UCSD-AML1 (cell line): ENCODE data around the gene AGAP2.

Experiments
- DNase-seq: peaks from one replicate; lab custom pipeline; 2025; ENCODE audit not compliant: unreplicated experiment; lab: John Stamatoyannopoulos, UW

Gene AGAP2

GRCh38 chr12:57767876-57768275, 29.3 kb upstream of the AGAP2 start:
- DNase-seq: no peak

DNA sequence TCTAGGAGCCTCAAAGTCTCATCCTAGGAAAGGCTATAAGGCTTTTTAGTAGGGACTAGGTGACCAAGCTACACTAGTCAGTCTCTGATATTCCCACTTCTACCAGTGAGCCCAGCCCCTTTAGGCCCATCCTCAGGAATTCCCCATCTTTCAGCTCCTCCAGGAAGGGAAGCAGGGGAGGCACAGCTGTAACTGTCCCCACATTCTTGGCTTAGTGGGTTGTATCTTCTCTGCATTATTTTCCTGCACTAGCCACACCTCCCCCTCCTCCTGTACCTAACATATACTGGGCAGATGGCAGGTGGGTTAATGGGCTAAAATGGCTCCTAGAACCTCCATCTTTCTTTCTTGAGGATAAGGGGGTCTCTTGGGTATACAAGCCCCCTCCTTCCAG, 28.8 kb upstream of the AGAP2 start:
- no peak for DNase-seq

GRCh38 chr12:57766464-57767304, 28.1 kb upstream of the AGAP2 start, which contains the start of gene CYP27B1:
Gene CYP27B1, minus strand, starts transcription at chr12:57767078. Its CDS starts 37 bp downstream, at chr12:57767041.
- DNase-seq: no peak

DNA sequence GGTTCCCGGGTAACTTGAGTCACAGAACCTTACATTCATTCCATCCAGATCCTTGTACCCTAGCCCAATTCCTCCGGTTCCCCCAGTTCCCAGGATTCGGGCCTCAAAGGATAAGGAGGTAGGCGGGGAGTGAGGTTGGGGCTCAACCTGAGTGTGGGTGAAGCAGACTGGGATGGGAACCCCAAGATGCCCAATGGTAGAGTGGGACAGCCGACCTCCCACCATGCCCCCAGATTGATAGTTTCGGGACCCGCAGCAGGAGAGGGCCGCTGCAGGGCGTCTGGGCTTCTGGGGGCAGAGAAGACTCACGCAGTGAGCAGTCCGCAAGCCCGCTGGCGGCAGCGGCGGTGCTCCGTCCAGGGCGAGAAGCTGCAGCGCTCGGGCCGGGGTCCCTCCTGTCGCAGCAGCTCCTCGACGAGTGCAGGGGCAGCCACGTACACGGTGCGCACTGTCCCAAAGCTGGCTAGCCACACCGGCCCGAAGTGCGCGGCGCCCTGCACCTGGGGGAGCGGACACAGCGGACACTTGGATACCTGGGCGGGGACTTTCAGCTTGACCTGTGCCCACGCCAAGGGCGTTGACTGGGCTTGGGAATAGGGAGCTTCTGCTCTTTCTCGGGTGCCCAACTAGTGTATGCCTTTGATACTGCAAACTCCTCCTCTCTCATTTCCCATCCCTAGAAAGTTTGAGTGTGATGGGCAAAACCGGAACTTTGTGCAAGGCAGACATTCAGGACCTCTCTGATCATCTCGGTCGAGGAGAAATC, 27.3 kb upstream of the AGAP2 start:
- DNase-seq: no peak

- DNase-seq: peak; percentile 34
Observed at GRCh38 chr12:57765003-57765697, 26.6 kb upstream of the AGAP2 start.

DNA sequence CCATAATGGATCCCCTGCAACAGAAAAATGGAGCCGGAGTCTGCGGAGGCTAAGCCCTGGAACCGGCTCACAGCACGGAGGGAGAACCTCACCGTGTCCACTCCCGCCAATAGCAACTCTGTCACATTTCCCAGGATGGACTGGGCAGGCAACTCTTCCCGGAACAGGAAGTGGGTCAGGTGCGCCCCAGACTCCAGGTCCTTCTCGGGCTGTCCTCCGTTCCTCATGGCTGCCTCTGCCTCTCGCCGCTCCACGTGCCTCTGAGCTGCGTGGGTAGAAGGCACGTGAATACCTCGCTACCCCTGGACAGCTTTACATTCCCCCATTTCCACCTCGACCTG, 26.1 kb upstream of the AGAP2 start:
- no peak for DNase-seq

- no peak for DNase-seq
Observed at GRCh38 chr12:57763881-57764661, 25.5 kb upstream of the AGAP2 start.

DNA sequence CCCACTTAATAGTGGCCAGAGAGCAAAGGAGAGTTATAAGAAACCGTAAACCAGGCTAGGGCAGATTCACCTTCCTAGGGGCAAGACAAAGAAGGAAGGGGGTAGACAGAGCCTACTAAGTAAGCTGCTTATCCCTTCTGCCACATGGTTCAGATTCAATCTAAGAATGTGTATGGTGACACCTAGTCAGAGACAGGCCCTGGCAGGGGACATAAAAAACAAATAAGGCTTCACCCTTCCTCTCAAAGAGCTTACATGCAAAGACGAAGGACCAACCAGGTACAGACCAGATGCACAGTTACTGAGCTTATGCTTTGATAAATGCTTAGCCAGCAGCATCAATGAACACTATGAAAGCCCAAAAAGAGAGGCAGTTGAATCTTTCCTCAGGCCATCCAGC, 23.9 kb upstream of the AGAP2 start:
- no peak for DNase-seq

- DNase-seq: no peak
Observed at GRCh38 chr12:57761391-57761998, 23.0 kb upstream of the AGAP2 start.

GRCh38 chr12:57760347-57760982, 21.9 kb upstream of the AGAP2 start:
- DNase-seq: no peak

DNA sequence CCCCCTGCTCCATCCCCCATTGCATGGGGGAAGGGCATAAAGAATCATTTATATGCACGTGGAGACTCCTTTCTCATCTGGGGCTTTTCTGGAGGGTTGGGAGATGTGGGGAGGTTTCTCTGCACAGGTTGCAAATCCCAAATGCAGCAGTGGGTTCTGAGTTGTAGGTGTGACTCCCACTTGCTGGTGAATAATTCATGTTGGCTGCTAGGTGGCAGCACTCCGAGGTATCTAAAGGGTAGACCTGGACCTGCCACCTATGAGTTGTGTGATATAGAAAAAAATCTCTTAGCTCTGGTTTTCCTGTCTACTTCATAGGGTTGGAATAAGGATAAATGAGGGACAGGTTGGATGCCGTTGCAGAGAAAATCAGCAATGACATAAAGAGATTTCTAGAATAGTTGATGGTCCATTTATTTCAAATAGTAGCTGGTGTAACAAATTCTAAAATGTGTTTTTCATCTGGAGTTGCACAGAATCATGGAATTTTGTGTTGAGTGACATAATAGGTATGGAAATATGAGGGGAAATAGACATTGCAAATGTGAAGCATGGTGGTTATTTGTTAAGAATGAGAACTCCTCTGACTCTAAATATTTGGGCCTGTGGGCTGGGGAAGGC, 20.9 kb upstream of the AGAP2 start:
- DNase-seq: no peak

- DNase-seq: no peak
Observed at GRCh38 chr12:57758552-57759359, 20.2 kb upstream of the AGAP2 start.

DNA sequence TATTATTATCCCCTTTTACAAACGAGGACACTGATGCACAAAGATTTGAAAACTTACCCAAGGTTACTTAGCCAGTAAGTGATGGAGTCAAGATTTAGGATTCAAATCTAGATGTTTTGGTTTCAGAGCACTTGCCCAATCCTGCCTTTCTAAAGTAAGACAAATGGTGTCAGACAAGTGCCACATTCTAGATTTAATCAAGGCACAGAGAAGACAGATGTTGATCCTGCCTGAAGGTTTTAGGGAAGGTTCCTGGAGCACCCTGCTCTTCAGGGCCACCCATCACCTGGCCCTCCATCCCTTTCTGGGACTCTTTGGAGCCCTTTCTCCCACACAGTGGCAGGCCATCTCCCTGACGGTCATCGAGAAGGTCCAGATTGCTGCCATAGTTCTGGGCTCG, 19.2 kb upstream of the AGAP2 start:
- no peak for DNase-seq

GRCh38 chr12:57756406-57757341, 18.1 kb upstream of the AGAP2 start:
- peak; percentile 71 for DNase-seq

DNA sequence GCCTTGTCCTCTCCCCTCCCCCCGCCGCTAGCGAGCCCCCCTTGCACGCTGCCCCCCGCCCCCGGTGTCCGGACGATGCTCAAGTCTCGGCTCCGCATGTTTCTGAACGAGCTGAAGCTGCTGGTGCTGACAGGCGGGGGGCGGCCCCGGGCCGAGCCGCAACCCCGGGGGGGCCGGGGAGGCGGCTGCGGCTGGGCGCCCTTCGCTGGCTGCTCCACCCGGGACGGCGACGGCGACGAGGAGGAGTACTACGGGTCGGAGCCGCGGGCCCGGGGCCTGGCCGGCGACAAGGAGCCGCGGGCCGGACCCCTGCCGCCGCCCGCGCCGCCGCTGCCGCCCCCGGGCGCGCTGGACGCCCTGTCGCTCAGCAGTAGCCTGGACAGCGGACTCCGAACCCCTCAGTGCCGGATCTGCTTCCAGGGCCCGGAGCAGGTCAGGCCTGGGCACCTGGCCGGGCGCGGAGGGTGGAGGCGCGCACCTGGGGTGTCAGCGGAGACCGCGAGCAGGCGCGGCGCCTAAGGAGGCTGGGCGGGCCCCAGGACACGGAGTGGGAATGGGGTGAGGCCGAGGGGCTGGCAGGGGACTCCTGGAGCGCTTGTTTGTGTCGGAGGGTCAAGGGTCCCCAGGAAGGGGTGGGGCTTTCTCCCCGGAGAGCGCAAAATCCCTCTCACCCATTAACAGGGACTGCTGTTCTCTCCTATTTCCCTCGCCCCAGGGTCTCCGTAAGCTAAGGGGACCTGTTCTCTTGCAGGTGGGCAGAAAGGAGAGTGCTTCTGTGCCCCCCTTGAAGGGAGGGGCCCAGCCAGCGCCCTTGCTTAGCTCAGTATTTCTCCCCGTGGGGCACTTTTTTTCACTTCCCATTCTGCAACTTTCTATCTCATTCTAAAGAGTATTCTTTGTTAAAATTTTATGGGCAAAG, 17.2 kb upstream of the AGAP2 start:
- peak; percentile 15 for DNase-seq

DNA sequence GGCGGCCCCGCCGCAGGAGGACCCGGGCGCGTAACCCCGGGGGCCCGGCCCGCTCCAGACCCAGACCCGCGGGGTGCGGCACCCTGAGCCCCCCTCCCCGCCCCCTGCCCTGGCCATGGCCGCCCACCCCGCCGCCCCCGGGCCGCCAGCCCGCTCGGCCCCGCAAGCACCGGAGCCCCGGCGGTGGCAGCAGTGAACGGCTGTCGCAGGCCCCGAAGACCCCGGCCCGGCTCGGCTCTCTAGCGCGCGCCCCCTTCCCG, 16.6 kb upstream of the AGAP2 start:
- DNase-seq: no peak
